NCI-H1417 (cell line): ENCODE results near the gene SDK1.

ENCODE experiments used
- DNase-seq, 3 experiments: peaks; one replicate each; lab custom pipeline; 2025; lab: John Stamatoyannopoulos, UW

Gene SDK1

GRCh38 chr7:3283130-3283704 lies 17.8 kb upstream of the SDK1 start:
- DNase-seq, result no peak

DNA sequence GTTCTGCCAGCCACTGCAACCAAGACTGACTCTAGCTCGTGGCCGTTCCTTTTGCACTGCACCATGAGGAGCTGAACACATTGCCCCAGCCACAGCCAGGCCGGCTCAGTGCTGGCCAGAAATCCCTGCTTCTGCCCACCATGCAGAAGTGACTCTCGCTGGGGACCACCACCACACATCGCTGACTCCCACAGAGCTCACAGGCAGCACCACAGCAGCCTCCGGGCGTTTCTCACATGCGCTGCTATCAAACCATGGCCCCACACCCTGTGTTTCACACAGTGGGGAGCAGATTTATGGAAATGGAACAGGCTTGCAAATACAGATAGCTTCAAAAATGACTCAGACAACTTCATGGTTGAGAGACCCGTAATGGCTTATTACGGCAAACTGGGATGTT lies 15.4 kb upstream of the SDK1 start:
- DNase-seq, result no peak

- no peak for DNase-seq
Observed at GRCh38 chr7:3289996-3290395, 11.1 kb upstream of the SDK1 start.

- DNase-seq, result no peak
Observed at GRCh38 chr7:3292694-3293093, 8.4 kb upstream of the SDK1 start.

- peak; percentile 85 to 95 (median 86) for DNase-seq
Observed at GRCh38 chr7:3294432-3295100, 6.5 kb upstream of the SDK1 start.

DNA sequence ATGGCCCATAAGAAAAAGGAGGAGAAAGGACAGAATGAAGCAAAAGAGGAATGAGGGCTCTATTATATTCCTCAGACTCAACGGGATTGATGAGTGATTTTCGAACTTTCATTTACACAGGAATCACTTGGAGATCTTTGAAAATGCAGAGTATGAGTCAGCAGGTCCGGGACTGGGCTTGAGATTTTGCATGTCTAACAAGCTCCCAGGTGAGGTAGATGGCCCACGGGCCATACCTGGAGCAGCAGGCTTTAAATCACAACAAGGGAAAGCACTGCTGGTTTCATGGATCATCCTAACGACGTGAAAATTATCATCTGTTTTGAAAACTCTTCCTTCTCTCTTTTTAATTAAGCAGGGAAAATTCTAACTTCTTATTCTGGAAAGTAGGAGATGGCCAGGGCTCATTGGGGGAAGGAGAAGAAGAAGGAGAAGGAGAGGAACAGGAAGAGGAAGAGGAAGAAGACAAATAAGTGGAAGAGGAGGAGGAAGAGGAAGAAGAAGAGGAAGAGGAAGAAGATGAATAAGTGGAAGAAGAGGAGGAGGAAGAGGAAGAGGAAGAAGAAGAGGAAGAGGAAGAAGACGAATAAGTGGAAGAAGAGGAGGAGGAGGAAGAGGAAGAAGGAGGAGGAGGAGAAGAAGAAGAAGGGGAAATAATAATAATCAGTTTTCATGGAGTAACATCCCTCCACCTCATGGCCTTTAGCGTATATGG lies 3.8 kb upstream of the SDK1 start:
- no peak for DNase-seq

- peak in 1 of 3 experiments; percentile 74 for DNase-seq
Observed at GRCh38 chr7:3300221-3300650, 816 bp upstream of the SDK1 start.

DNA sequence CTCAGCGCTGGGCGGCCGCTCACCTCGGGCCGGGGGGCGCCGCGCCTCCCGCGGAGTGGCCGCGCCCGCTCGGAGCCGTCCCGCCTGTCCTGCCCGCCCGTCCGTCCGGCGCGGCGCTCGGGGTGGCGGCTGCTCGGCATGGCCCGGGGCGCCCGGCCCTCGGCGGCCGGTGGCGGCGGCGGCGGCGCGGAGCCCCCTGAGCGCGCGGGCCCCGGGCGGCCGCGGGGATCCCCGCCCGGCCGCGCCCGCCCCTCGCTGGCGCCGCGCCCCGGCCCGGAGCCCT lies 338 bp downstream of the SDK1 start:
- no peak for DNase-seq

GRCh38 chr7:3301831-3302618 lies 973 bp downstream of the SDK1 start:
- peak; percentile 45 to 75 (median 71) for DNase-seq

GRCh38 chr7:3302681-3303320 lies 1.7 kb downstream of the SDK1 start:
- DNase-seq, result peak in 1 of 3 experiments; percentile 38

DNA sequence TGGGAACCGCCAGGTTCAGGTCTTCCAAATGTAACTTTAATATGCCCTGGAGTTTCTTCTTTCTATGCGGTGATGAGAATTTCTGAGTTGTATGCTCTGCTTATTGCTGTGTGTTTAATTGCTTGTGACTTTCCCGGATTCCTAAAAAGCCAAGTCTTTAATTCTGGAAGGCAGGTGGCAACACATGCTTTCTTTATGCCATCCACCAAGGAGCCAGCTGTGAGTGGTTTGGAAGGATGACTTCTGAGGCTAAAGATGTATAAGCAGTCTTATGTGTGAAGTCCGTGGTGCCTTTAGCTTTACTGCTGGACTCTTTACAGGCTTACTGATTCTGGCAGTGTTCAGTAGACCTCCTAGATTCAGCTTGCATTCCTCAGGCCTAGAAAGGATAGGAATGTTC lies 3.1 kb downstream of the SDK1 start:
- peak in 2 of 3 experiments; percentile 8 to 13 for DNase-seq

- no peak for DNase-seq
Observed at GRCh38 chr7:3307435-3307834, 6.4 kb downstream of the SDK1 start.

DNA sequence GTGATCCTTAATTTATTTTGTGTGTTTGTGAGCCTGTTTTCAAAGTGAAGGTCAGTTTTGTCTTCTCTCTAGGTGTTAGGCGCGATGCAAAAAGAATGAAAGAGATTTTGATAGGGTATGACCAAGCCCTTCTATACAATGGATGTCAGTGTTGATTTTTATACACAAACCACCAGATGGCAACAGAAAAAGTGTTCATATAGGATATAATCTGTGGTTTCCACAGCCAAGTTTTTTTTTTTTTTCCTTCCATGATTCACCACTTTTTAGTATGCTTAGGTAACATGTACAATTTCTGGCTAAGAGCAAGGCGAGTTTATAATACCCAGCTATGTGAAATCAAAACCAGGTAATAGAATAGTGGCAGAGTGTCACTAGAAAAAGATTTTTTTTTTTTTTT lies 8.1 kb downstream of the SDK1 start:
- peak in 1 of 3 experiments; percentile 9 for DNase-seq

DNA sequence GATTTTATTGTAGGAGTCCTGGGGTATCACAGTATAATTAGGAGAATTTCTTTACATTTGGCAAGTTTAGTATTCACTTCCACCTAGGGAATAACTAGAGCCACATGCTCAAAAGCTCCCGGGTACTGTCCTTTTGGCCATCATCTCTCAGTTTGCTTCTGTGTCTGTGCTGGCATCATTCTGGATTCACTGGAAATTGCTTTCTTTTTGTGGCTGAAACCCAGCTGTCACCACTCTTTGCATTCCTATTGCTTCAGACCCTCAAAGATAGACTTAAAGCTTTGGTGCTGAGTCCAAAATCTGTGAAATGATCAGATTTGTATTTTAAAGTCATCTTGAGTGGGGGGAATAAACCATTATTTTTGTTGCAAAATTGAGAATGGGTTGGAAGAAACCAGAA lies 8.9 kb downstream of the SDK1 start:
- no peak for DNase-seq

GRCh38 chr7:3310884-3311283 lies 9.8 kb downstream of the SDK1 start:
- DNase-seq, result no peak

DNA sequence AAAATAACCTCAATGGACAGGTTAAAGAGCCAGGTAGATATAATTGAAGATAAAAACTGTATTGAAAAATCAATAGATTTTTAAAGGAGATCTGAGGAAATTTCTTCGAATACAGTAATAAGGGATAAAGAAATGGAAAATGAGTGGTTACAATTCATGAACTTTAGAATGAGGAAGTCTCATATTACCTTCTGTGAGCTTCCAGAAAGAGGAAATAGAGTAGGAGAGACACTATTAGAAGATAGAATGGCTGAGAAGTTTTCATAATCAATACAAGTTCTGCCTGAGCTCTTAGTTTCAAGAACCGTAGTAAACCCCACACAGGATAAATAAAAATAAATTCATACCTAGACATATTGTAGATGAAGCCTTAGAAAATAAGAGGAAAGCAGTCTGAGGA lies 11.5 kb downstream of the SDK1 start:
- no peak for DNase-seq

- DNase-seq, result no peak
Observed at GRCh38 chr7:3318874-3319273, 17.8 kb downstream of the SDK1 start.

DNA sequence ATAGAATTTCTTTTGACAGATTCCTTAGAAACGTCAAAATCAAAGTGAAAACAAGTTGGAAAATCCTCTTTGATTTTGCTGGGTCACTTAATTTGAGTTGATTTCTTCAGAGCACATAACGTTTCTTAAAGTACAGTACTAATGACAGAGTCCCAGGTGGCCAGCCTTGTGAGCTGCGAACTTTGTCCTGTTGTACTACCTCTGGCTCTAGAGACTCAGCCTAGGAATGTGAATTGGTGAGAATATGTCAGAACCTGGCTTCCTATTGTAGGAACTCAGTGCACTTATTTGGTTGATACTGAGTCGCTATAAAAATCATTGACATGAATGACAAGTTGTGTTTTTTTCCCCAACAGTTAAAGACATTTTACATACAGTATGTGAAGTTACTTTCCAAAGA lies 20.2 kb downstream of the SDK1 start:
- DNase-seq, result no peak

DNA sequence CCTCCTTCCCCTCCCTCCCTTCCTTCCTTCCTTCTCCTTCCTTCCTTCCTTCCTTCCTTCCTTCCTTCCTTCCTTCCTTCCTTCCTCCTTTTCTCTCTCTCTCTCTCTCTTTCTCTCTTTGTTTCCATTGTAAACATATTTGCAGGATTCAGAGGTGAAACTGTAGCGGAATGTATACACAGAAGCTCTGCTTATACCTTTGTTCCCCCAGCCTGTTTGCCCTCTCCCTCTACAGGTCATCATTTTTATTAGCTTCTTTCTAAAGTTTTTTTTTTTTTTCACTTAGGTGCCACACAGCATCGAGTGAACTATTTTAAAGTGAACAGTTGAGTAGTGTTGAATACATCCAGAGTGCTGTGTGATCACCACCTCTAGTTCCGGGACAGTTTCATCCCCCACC lies 20.7 kb downstream of the SDK1 start:
- no peak for DNase-seq

DNA sequence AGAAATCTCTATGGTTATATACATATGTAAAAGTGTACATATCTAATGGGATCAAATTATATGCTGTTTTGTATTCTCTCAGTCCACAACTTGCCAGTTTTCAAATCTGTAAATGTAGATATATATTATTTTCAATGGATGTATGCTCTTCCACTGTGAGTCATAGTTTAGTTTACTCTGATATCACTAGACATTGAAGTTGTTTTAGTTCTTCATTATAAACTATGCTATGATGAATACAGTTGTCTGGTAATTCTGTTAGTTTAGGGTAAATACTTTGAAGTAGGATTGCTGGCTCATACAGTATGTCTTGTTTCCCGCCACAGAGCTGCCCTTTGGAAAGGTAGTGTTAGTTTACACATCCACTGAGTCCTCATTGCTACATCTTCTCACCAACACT lies 25.2 kb downstream of the SDK1 start:
- DNase-seq, result no peak

GRCh38 chr7:3327099-3327498 lies 26.0 kb downstream of the SDK1 start:
- peak in 1 of 3 experiments; percentile 36 for DNase-seq

DNA sequence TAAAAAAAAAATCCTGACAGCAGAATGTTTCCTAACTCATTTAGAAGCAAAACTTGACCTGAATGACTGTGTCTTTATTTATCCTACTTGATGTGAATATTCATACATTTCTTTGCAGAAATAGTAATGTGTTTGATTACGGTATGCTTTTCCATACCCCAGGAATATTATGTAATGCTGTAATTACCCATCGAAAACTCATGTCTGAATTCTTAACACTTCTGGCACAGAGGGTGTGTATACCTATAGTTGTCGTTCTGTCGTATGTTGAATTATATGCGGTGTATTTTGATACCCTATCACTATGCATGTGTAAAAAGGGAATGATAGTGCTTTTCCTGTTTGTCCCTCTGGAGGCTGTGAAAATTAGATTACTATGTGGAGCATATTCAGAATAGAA lies 26.6 kb downstream of the SDK1 start:
- DNase-seq, result no peak
